Neural cell (in vitro differentiated cells): ENCODE results near the gene MAST4. TPM values are rescaled to one million over a fixed set of nuclear protein-coding genes. Genes with fewer than 3 reads are reported as not detected.

Experiments used
- H2AFZ ChIP-seq: fragments of 200-600, 300-800 bp; sonication (generic), shearing (Covaris generic); 2 replicates; pipeline ENCODE4 v1.6.0; 2014; ENCODE audit warnings: low read depth, mild to moderate bottlenecking, antibody characterized with exemption, low read length, moderate library complexity
- H3F3A ChIP-seq: fragments of 200-600 bp; shearing (Covaris generic); 2 replicates; pipeline ENCODE4 v1.6.1; 2016; ENCODE audit warnings: mild to moderate bottlenecking, moderate library complexity, mixed read lengths, antibody characterized with exemption, low read length; ENCODE audit not compliant: insufficient read depth, poor library complexity, severe bottlenecking
- H3K27ac ChIP-seq: fragments of 200-600, 300-800 bp; sonication (generic), shearing (Covaris generic); 2 replicates; pipeline ENCODE4 v1.5.1; 2014; ENCODE audit warnings: mild to moderate bottlenecking, low read length, moderate library complexity
- H3K27me3 ChIP-seq: fragments of 300-800, 200-600 bp; sonication (generic), shearing (Covaris generic); 2 replicates; pipeline ENCODE4 v1.6.0; 2014; ENCODE audit warnings: mild to moderate bottlenecking, low read depth, low read length, moderate library complexity; ENCODE audit not compliant: insufficient read depth
- H3K36me3 ChIP-seq: fragments of 300-800, 200-600 bp; sonication (generic), shearing (Covaris generic); 2 replicates; pipeline ENCODE4 v1.5.1; 2014; ENCODE audit warnings: mild to moderate bottlenecking, antibody characterized with exemption, low read length, moderate library complexity; ENCODE audit not compliant: insufficient read depth
- H3K4me2 ChIP-seq: fragments of 300-800, 200-600 bp; sonication (generic), shearing (Covaris generic); 2 replicates; pipeline ENCODE4 v1.6.0; 2014; ENCODE audit warnings: mild to moderate bottlenecking, low read length
- H3K4me3 ChIP-seq: fragments of 300-800, 200-600 bp; sonication (generic), shearing (Covaris generic); 2 replicates; pipeline ENCODE4 v1.5.1; 2014; ENCODE audit warnings: mild to moderate bottlenecking, low read length, moderate library complexity
- H3K79me2 ChIP-seq: fragments of 200-600 bp; shearing (Covaris generic); replicated peaks from 2 replicates; pipeline ENCODE4 v1.6.0; 2014; ENCODE audit warnings: mild to moderate bottlenecking, low read length, moderate library complexity; ENCODE audit not compliant: insufficient read depth
- H3K9ac ChIP-seq: fragments of 300-800, 200-600 bp; sonication (generic), shearing (Covaris generic); 2 replicates; pipeline ENCODE4 v1.6.1; 2016; ENCODE audit warnings: mild to moderate bottlenecking, low read length, mixed read lengths
- H3K9me2 ChIP-seq: fragments of 200-600 bp; shearing (Covaris generic); 2 replicates; pipeline ENCODE4 v1.6.1; 2016; ENCODE audit warnings: mild to moderate bottlenecking, low read length, mixed read lengths; ENCODE audit not compliant: insufficient read depth
- H3K9me3 ChIP-seq: fragments of 200-600, 300-800 bp; sonication (generic), shearing (Covaris generic); 2 replicates; pipeline ENCODE4 v1.6.1; 2016; ENCODE audit warnings: mild to moderate bottlenecking, mixed run types, low read length, moderate library complexity, mixed read lengths
- H4K20me1 ChIP-seq: fragments of 200-600 bp; shearing (Covaris generic); 2 replicates; pipeline ENCODE4 v1.6.1; 2016; ENCODE audit warnings: mild to moderate bottlenecking, mixed run types; ENCODE audit not compliant: insufficient read depth
- EP300 ChIP-seq: fragments of 450-650 bp; conservative IDR thresholded peaks from 2 replicates; pipeline ENCODE4 v1.6.1; 2014; ENCODE audit warnings: antibody characterized with exemption, mild to moderate bottlenecking, moderate library complexity; ENCODE audit not compliant: poor library complexity, severe bottlenecking
- EZH2 ChIP-seq: fragments of 200-600, 300-800 bp; shearing (Covaris generic), sonication (generic); IDR thresholded peaks from 2 replicates; pipeline ENCODE4 v1.6.1; 2014; ENCODE audit warnings: antibody characterized with exemption, low read length, borderline replicate concordance, mild to moderate bottlenecking; ENCODE audit not compliant: insufficient read depth, poor library complexity, severe bottlenecking
- MXI1 ChIP-seq: fragments of 450-650 bp; conservative IDR thresholded peaks from 2 replicates; pipeline ENCODE4 v1.6.1; 2014; ENCODE audit warnings: antibody characterized with exemption, mild to moderate bottlenecking; ENCODE audit not compliant: poor library complexity, severe bottlenecking
- POLR2AphosphoS5 ChIP-seq: IDR thresholded peaks from 2 replicates; pipeline ENCODE4 v1.6.1; 2012
- RAD21 ChIP-seq: fragments of 450-650 bp; conservative IDR thresholded peaks from 2 replicates; pipeline ENCODE4 v1.6.1; 2014; ENCODE audit warnings: antibody characterized with exemption, mild to moderate bottlenecking, moderate library complexity
- SMC3 ChIP-seq: fragments of 450-650 bp; conservative IDR thresholded peaks from 2 replicates; pipeline ENCODE4 v1.6.1; 2014; ENCODE audit warnings: antibody characterized with exemption, mild to moderate bottlenecking, moderate library complexity; ENCODE audit not compliant: poor library complexity
- TAF1 ChIP-seq: IDR thresholded peaks from 2 replicates; pipeline ENCODE4 v1.6.1; 2012; ENCODE audit warnings: low read depth
- polyA plus RNA-seq: library from polyadenylated mRNA; depleted of rRNA; stranded (reverse); fragments of >200 nt; gene quantifications from 2 replicates; pipeline ENCODE4 v1.2.3, GENCODE V29; 2014
- TF ChIP-seq, protein P1 (sequence below): fragments of 450-650 bp; IDR thresholded peaks from 2 replicates; pipeline ENCODE4 v1.5.1; 2014; ENCODE audit warnings: antibody characterized with exemption, mild to moderate bottlenecking, moderate library complexity; ENCODE audit not compliant: poor library complexity, severe bottlenecking
- TF ChIP-seq, protein P2 (sequence below): IDR thresholded peaks from 2 replicates; pipeline ENCODE4 v1.6.1; 2012; ENCODE audit warnings: borderline replicate concordance

Gene MAST4
- polyA plus RNA-seq, 1 donor from 2014 or later, result 2.3 TPM

- H3K36me3 ChIP-seq, result no peaks in the 10 kb centered on the region
These were observed 265.2 kb downstream of the MAST4 start for GRCh38 chr5:66861402-66861801.

DNA sequence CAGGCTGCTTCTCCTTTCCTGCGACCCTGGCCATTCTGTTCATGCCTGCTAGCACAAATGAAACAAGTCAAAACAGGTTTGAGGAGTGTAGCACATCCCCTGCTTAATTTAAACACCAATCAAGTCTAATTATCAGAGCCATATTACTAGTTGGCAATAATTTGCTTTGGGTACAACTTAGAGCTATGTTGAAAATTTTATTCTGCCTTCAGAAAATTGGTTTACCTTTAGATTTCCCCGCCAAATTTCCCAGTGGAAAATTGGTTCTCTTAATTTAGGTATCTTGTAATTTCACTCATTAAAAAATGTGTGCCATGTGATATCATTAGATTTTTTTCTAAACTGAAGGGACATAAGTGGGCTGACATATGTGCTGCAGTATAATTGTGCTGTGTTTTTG, 265.8 kb downstream of the MAST4 start:
- Histone ChIP-seq H3K36me3 (no peaks in the 10 kb centered on the region), H3K9ac (no peak overlapping the region), H3K9me3 (no peaks in the 10 kb centered on the region), H3K9me2 (no peaks in the 10 kb centered on the region), H3K4me3 (no peak overlapping the region), H3K27me3 (no peaks in the 10 kb centered on the region), H2AFZ (no peak overlapping the region), H3K4me2 (no peak overlapping the region), H3F3A (no peaks in the 10 kb centered on the region), H3K27ac (no peak overlapping the region), H4K20me1 (no peaks in the 10 kb centered on the region), H3K79me2 (no peaks in the 10 kb centered on the region)
- no peak for TF ChIP-seq RAD21

More at GRCh38 chr5:66861402-66861801, 265.2 kb downstream of the MAST4 start:
- Histone ChIP-seq H4K20me1 (no peaks in the 10 kb centered on the region), H3K9me3 (no peaks in the 10 kb centered on the region), H3F3A (no peaks in the 10 kb centered on the region), H3K27me3 (no peaks in the 10 kb centered on the region), H3K27ac (no peak overlapping the region), H2AFZ (no peak overlapping the region), H3K9me2 (no peaks in the 10 kb centered on the region), H3K9ac (no peak overlapping the region), H3K4me2 (no peak overlapping the region), H3K79me2 (no peaks in the 10 kb centered on the region), H3K4me3 (no peak overlapping the region)
- TF ChIP-seq TAF1 (no peak), RAD21 (no peak), POLR2AphosphoS5 (no peak), EP300 (no peak), SMC3 (no peak)
- TF ChIP-seq, protein P1, sequence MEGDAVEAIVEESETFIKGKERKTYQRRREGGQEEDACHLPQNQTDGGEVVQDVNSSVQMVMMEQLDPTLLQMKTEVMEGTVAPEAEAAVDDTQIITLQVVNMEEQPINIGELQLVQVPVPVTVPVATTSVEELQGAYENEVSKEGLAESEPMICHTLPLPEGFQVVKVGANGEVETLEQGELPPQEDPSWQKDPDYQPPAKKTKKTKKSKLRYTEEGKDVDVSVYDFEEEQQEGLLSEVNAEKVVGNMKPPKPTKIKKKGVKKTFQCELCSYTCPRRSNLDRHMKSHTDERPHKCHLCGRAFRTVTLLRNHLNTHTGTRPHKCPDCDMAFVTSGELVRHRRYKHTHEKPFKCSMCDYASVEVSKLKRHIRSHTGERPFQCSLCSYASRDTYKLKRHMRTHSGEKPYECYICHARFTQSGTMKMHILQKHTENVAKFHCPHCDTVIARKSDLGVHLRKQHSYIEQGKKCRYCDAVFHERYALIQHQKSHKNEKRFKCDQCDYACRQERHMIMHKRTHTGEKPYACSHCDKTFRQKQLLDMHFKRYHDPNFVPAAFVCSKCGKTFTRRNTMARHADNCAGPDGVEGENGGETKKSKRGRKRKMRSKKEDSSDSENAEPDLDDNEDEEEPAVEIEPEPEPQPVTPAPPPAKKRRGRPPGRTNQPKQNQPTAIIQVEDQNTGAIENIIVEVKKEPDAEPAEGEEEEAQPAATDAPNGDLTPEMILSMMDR, result no peak
- TF ChIP-seq, protein P2, sequence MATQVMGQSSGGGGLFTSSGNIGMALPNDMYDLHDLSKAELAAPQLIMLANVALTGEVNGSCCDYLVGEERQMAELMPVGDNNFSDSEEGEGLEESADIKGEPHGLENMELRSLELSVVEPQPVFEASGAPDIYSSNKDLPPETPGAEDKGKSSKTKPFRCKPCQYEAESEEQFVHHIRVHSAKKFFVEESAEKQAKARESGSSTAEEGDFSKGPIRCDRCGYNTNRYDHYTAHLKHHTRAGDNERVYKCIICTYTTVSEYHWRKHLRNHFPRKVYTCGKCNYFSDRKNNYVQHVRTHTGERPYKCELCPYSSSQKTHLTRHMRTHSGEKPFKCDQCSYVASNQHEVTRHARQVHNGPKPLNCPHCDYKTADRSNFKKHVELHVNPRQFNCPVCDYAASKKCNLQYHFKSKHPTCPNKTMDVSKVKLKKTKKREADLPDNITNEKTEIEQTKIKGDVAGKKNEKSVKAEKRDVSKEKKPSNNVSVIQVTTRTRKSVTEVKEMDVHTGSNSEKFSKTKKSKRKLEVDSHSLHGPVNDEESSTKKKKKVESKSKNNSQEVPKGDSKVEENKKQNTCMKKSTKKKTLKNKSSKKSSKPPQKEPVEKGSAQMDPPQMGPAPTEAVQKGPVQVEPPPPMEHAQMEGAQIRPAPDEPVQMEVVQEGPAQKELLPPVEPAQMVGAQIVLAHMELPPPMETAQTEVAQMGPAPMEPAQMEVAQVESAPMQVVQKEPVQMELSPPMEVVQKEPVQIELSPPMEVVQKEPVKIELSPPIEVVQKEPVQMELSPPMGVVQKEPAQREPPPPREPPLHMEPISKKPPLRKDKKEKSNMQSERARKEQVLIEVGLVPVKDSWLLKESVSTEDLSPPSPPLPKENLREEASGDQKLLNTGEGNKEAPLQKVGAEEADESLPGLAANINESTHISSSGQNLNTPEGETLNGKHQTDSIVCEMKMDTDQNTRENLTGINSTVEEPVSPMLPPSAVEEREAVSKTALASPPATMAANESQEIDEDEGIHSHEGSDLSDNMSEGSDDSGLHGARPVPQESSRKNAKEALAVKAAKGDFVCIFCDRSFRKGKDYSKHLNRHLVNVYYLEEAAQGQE, result no peak

- Histone ChIP-seq H3K4me3 (no peak overlapping the region), H3K79me2 (no peaks in the 10 kb centered on the region), H3K27ac (no peak overlapping the region), H4K20me1 (no peaks in the 10 kb centered on the region), H2AFZ (no peak overlapping the region), H3F3A (no peaks in the 10 kb centered on the region), H3K9me2 (no peaks in the 10 kb centered on the region), H3K36me3 (no peaks in the 10 kb centered on the region), H3K4me2 (no peak overlapping the region), H3K9me3 (no peaks in the 10 kb centered on the region), H3K27me3 (no peaks in the 10 kb centered on the region), H3K9ac (no peak overlapping the region)
- no peak for TF ChIP-seq EZH2
- no peak for TF ChIP-seq POLR2AphosphoS5
- TF ChIP-seq MXI1, result no peak
- TF ChIP-seq, protein P2, result no peak
- TF ChIP-seq TAF1, result no peak
- TF ChIP-seq, protein P1, result no peak
- no peak for TF ChIP-seq SMC3
- no peak for TF ChIP-seq RAD21
These were observed 267.3 kb downstream of the MAST4 start for GRCh38 chr5:66863243-66864170.
